HG03432 (cell line): Measurements from ENCODE around the gene GLRX.

Source experiments
- ATAC-seq: cut with Tn5 transposase; IDR thresholded peaks from one replicate; pipeline ENCODE4 v1.9.1; 2021; ENCODE audit warnings: mild to moderate bottlenecking, moderate library complexity; ENCODE audit not compliant: unreplicated experiment

Gene GLRX

GRCh38 chr5:95784514-95785302 is 37.8 kb downstream of the GLRX start:
- ATAC-seq, result no peak

DNA sequence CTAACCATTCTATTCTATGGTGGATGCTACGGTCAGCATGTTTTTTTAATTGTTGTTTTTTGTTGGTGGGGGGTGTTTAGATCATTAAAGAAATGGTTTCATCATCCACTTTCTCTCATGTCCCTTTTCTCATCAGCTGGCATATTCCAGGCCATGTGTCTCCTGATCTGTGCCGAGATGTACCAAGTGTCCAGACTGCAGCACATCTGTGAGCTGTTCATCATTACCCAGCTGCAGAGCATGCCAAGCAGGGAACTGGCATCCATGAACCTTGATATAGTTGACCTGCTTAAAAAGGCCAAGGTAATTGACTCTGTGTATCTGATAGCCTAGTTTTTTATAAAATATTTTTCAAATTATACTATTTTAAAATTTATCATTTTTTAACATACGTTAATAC is 38.9 kb downstream of the GLRX start:
- no peak for ATAC-seq

DNA sequence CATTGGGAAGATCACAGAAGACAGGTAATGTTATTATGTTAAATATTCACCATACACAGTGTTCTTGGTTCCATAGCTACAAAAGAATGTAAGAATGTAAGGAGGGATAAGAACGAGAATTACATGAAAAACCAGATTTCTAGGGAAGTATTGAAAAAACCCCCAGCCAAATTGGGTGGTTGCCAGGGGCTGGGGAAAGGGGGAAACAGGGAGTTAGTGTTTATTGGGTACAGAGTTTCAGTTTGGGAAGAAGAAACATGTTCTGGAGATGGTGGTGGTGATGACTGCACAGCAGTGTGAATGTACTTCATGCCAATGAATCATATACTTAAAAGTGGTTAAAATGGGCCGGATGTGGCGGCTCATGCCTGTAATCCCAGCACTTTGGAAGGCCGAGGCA is 40.3 kb downstream of the GLRX start:
- no peak for ATAC-seq

DNA sequence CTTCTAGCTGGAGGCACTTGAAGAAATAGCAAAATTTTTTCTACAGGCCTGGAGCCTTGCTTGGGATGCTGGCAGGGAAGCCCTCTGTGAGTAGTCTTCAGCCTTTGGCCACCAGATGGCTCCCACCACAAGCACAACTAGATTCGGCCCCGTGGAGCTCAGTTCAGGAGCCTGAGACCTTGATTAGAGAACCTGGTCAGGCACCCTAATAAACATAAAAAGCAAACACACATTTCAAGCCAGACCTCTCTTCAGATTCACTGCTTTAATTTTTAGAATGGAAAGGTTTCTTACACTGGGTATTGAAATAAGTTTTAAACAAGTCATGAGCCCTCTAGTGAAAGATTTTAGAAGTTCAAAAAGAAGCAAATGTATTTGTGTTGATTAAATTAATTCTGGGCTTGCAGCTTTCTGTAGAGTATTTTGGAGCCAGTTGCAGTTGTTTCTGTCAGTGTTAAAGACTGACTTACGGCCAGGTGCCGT is 41.4 kb downstream of the GLRX start:
- peak; percentile 96 for ATAC-seq

DNA sequence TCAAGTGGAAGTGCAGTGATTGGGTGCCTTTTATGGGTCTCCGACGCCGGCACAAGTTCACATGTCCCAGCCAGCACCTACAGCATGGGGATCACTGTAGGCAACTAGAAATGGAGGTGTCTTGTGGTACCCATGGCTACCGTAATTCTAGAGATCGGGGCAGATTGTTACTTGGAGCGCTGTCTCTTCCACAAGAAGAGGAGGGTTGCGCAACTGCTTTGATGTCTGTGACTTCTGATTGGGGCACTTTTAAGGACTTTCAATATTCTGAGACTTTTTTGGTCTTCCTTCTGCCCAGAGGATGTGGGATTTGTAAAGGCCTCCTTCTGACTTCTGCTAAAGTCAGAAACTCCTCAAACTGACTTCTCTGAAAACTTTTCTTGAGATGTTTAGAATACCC is 41.9 kb downstream of the GLRX start:
- ATAC-seq, result no peak

DNA sequence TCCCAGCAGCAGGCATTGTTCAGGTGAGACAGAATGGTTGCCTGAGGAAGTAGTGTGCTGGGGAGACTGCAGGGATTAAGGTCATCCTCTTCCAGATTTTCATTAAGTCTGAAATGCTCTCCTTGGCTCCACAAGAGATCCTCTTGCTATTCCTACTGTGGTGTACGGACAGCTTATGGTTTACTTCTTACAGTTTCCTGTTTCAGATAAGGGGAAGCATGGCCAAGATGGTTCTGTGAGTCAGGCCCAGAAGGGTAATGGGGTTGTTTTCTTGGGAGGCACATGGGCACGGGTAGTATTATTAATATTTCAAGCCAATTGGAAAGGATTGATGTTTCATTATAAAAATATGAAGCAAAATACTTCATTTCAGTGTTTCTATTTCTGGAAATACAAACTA is 42.9 kb downstream of the GLRX start:
- ATAC-seq, result no peak

DNA sequence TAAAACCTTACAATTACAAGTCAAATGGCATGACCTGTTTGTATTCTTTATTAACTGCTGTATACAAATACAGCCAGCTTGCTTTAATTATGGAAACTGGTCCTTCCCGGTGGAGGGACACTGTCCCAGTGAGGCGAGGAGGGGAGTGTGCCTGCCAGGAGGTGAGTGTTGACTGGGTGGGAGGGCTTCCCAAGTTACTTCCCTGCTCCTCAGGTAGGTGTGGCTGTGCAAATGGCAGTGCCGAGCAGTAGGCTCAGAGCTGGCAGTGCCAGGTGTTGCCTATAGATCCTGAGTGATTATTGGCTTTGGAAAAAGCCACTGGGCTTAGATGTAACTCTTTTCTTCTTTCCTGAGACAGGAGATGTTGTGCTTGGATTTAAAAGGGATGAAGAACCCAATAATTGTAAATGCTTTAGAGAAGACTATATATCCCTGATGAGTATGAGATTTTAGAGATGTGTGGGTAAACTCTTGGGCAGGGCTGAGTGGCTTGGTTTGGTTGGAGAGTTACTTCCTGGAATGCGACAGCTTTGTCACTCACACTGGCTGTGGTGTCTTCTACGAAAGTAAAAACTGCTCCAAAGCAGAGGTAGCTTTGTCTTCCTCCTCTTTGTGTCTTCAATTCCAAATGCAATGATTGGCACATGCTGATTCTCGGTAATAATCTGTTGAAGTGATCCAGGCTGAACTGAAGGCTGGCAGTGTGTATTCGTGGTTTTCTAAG is 43.7 kb downstream of the GLRX start:
- no peak for ATAC-seq

- no peak for ATAC-seq
Observed at GRCh38 chr5:95777441-95777840, 45.1 kb downstream of the GLRX start.

- ATAC-seq, result no peak
Observed at GRCh38 chr5:95773335-95774059, 49.0 kb downstream of the GLRX start.

GRCh38 chr5:95771892-95772291 is 50.6 kb downstream of the GLRX start:
- ATAC-seq, result no peak

- ATAC-seq, result no peak
Observed at GRCh38 chr5:95770830-95771708, 51.5 kb downstream of the GLRX start.

GRCh38 chr5:95768731-95769130 is 53.8 kb downstream of the GLRX start:
- no peak for ATAC-seq

- ATAC-seq, result no peak
Observed at GRCh38 chr5:95763941-95764340, 58.6 kb downstream of the GLRX start.
